HCT116 (cell line): ENCODE results near the gene SUPT5H. TPM values are rescaled to one million over a fixed set of nuclear protein-coding genes. Genes with fewer than 3 reads are reported as not detected.

Experiments
- ATAC-seq: fragments of 200-7000 bp; cut with Tn5 transposase; 2 replicates; pipeline ENCODE4 v1.9.1; 2020; ENCODE audit warnings: mild to moderate bottlenecking, moderate library complexity
- BruUV-seq: library from RNA; stranded (reverse); fragments of 400-500 nt; replicated peaks from 2 replicates; lab custom pipeline; 2021; lab: Mats Ljungman, UMichigan
- CTCF ChIA-PET: fragments of 300-600 bp; sonication (Branson Sonifier 250); formaldehyde crosslinking; loops from one replicate; lab custom pipeline; 2021; ENCODE audit warnings: antibody characterized with exemption; lab: Charles Lee
- POLR2A ChIA-PET: fragments of 300-600, 350-600 bp; sonication (Branson Sonifier 250); formaldehyde crosslinking; loops from one replicate; lab custom pipeline; 2021; ENCODE audit warnings: antibody characterized with exemption; lab: Charles Lee
- RAD21 ChIA-PET, 2 experiments: fragments of 300-600 bp; sonication (Branson Sonifier 250); formaldehyde crosslinking; loops; one replicate each; lab custom pipeline; 2023; ENCODE audit warnings: low total read pairs in 2 of 2; ENCODE audit not compliant: uncharacterized antibody in 2 of 2, unreplicated experiment in 2 of 2, low non-redundant PET in 1 of 2; lab: Charles Lee
- DNase-seq: peaks from one replicate; pipeline ENCODE4 v3.0.0-alpha.2; 2010; ENCODE audit warnings: low read depth, low spot score
- H2AFZ ChIP-seq: fragments of 200-600 bp; shearing (Covaris generic), sonication (generic); 2 replicates; pipeline ENCODE4 v1.6.1; 2017; ENCODE audit warnings: low read depth, mixed run types, mixed read lengths, antibody characterized with exemption, low read length; ENCODE audit not compliant: poor library complexity, severe bottlenecking
- H3K27ac ChIP-seq: 2 replicates; pipeline ENCODE4 v1.5.1; 2012; ENCODE audit warnings: low read depth, low read length
- H3K27me3 ChIP-seq: fragments of 200-600 bp; sonication (generic); 2 replicates; pipeline ENCODE4 v1.6.1; 2016; ENCODE audit warnings: mixed run types, low read length, mixed read lengths; ENCODE audit not compliant: insufficient read depth
- H3K36me3 ChIP-seq, 2 experiments: fragments of 200-500 bp in 1 of 2; fragments of 200-600 bp in 1 of 2; sonication (Bioruptor generic) in 1 of 2; sonication (generic) in 1 of 2; 2 replicates each; pipeline versions ENCODE4 v1.5.1 to v1.6.1; 2014 to 2016; ENCODE audit warnings: low read length in 2 of 2, inconsistent platforms in 1 of 2, mixed read lengths in 1 of 2, mixed run types in 1 of 2; ENCODE audit not compliant: insufficient read depth in 2 of 2, control insufficient read depth in 1 of 2
- H3K4me1 ChIP-seq, 2 experiments: fragments of 200-600 bp in 1 of 2; sonication (generic) in 1 of 2; 2 replicates each; pipeline versions ENCODE4 v1.5.1 to v1.6.1; 2012 to 2017; ENCODE audit warnings: low read length in 2 of 2, inconsistent platforms in 1 of 2, mild to moderate bottlenecking in 1 of 2, mixed read lengths in 1 of 2, mixed run types in 1 of 2, moderate library complexity in 1 of 2; ENCODE audit not compliant: insufficient read depth in 2 of 2, control insufficient read depth in 1 of 2
- H3K4me2 ChIP-seq: fragments of 200-600 bp; sonication (generic); 2 replicates; pipeline ENCODE4 v1.6.1; 2017; ENCODE audit warnings: mixed run types, low read length, mixed read lengths
- H3K4me3 ChIP-seq, 2 experiments: fragments of 200-600 bp in 1 of 2; sonication (generic) in 1 of 2; replicated peaks in 1 of 2; 2 replicates each; pipeline ENCODE4 v1.5.1; 2011 to 2016; ENCODE audit warnings: low read length in 2 of 2, control low read depth in 1 of 2, low read depth in 1 of 2, mild to moderate bottlenecking in 1 of 2, mixed read lengths in 1 of 2, mixed run types in 1 of 2
- H3K79me2 ChIP-seq: fragments of 200-600 bp; sonication (generic); 2 replicates; pipeline ENCODE4 v1.6.1; 2017; ENCODE audit warnings: mild to moderate bottlenecking, mixed run types, low read length, moderate library complexity, mixed read lengths; ENCODE audit not compliant: insufficient read depth
- H3K9ac ChIP-seq: fragments of 200-600 bp; sonication (generic); 2 replicates; pipeline ENCODE4 v1.6.1; 2016; ENCODE audit warnings: low read length, mixed read lengths
- H3K9me2 ChIP-seq: fragments of 200-600 bp; sonication (generic), shearing (Covaris generic); 2 replicates; pipeline ENCODE4 v1.6.1; 2017; ENCODE audit warnings: mixed run types, mild to moderate bottlenecking, moderate library complexity; ENCODE audit not compliant: insufficient read depth
- H3K9me3 ChIP-seq, 2 experiments: fragments of 200-500 bp in 1 of 2; fragments of 200-600 bp in 1 of 2; sonication (Bioruptor generic) in 1 of 2; sonication (generic) in 1 of 2; 2 replicates each; pipeline ENCODE4 v1.6.1; 2014 to 2017; ENCODE audit warnings: low read length in 2 of 2, mixed read lengths in 2 of 2, inconsistent platforms in 1 of 2, low read depth in 1 of 2, mild to moderate bottlenecking in 1 of 2, mixed run types in 1 of 2, moderate library complexity in 1 of 2; ENCODE audit not compliant: control insufficient read depth in 1 of 2, insufficient read depth in 1 of 2
- H4K20me1 ChIP-seq: fragments of 200-600 bp; sonication (generic), shearing (Covaris generic); 2 replicates; pipeline ENCODE4 v1.6.1; 2017; ENCODE audit warnings: mixed run types, mild to moderate bottlenecking, moderate library complexity; ENCODE audit not compliant: insufficient read depth
- ATF3 ChIP-seq: IDR thresholded peaks from 2 replicates; pipeline ENCODE4 v1.6.1; 2012
- CBX3 ChIP-seq: IDR thresholded peaks from 2 replicates; pipeline ENCODE4 v1.6.1; 2012; ENCODE audit warnings: low read depth
- CEBPB ChIP-seq: IDR thresholded peaks from 2 replicates; pipeline ENCODE4 v1.6.1; 2012; ENCODE audit warnings: low read depth
- CTCF ChIP-seq, 3 experiments: fragments of 200-600 bp in 1 of 3; sonication (generic) in 1 of 3; IDR thresholded peaks in 2 of 3; conservative IDR thresholded peaks in 1 of 3; 2 replicates each; pipeline ENCODE4 v1.5.1; 2012 to 2017; ENCODE audit warnings: low read depth in 2 of 3, low read length in 2 of 3, antibody characterized with exemption in 1 of 3, borderline replicate concordance in 1 of 3, control low read depth in 1 of 3, mild to moderate bottlenecking in 1 of 3, mixed read lengths in 1 of 3, mixed run types in 1 of 3, moderate library complexity in 1 of 3; ENCODE audit not compliant: insufficient read depth in 1 of 3
- EGR1 ChIP-seq: IDR thresholded peaks from 2 replicates; pipeline ENCODE4 v1.6.1; 2012; ENCODE audit warnings: low read depth
- ELF1 ChIP-seq: IDR thresholded peaks from 2 replicates; pipeline ENCODE4 v1.6.1; 2012; ENCODE audit warnings: low read depth, borderline replicate concordance
- EZH2 ChIP-seq: fragments of 200-600 bp; sonication (generic); IDR thresholded peaks from 2 replicates; pipeline ENCODE4 v1.6.1; 2017; ENCODE audit warnings: antibody characterized with exemption, mixed run types
- EZH2phosphoT487 ChIP-seq: fragments of 200-600 bp; IDR thresholded peaks from 2 replicates; pipeline ENCODE4 v1.6.1; 2018; ENCODE audit warnings: antibody characterized with exemption, borderline replicate concordance
- JUND ChIP-seq: IDR thresholded peaks from 2 replicates; pipeline ENCODE4 v1.6.1; 2012
- SP1 ChIP-seq: IDR thresholded peaks from 2 replicates; pipeline ENCODE4 v1.6.1; 2012; ENCODE audit warnings: low read depth
- TCF7L2 ChIP-seq: IDR thresholded peaks from 2 replicates; pipeline ENCODE4 v1.7.0; 2011; ENCODE audit warnings: borderline replicate concordance, inconsistent platforms; ENCODE audit not compliant: insufficient read depth, insufficient read length; ENCODE audit errors: extremely low read depth
- YY1 ChIP-seq: IDR thresholded peaks from 2 replicates; pipeline ENCODE4 v1.6.1; 2011; ENCODE audit warnings: low read length, low read depth, moderate library complexity, mild to moderate bottlenecking; ENCODE audit not compliant: insufficient replicate concordance; ENCODE audit errors: extremely low read depth
- ZNF274 ChIP-seq: fragments of 200-500 bp; sonication (Bioruptor generic); IDR thresholded peaks from 2 replicates; pipeline ENCODE4 v1.6.1; 2014; ENCODE audit warnings: mild to moderate bottlenecking, low read depth, low read length, inconsistent platforms
- intact Hi-C: fragments of 100-400 bp; cut with micrococcal nuclease; formaldehyde crosslinking; loops from 2 replicates; pipeline ENCODE4 v1.10.0; 2022
- total RNA-seq: library from RNA; stranded (reverse); gene quantifications from one replicate; pipeline ENCODE4 v1.2.1, GENCODE V29; 2021; ENCODE audit not compliant: unreplicated experiment
- TF ChIP-seq, protein P1 (sequence below): IDR thresholded peaks from 2 replicates; pipeline ENCODE4 v1.6.1; 2012; ENCODE audit warnings: low read depth
- TF ChIP-seq, protein P2 (sequence below): IDR thresholded peaks from 2 replicates; pipeline ENCODE4 v1.6.1; 2011; ENCODE audit warnings: mild to moderate bottlenecking, low read length, moderate library complexity; ENCODE audit not compliant: insufficient replicate concordance; ENCODE audit errors: extremely low read depth
- TF ChIP-seq, protein P3 (sequence below): IDR thresholded peaks from 2 replicates; pipeline ENCODE4 v1.6.1; 2012

SUPT5H gene
- total RNA-seq, 1 experiment from 2014 or later = 120 TPM

DNA sequence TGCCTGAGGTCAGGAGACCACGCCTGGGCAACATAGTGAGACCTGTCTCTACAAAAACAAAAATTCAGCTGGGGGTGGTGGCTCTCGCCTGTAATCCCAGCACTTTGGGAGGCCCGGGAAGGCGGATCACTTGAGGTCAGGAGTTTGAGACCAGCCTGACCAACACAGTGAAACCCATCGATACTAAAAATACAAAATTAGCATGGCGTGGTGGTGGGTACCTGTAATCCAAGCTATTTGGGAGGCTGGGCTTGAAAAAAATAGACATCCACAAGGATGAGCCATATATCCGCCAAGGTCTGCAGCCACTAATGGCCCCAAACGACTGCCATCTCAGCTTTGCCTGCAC lies 12.7 kb upstream of the SUPT5H start:
- peak overlapping the region; percentile 100 for H3K9ac ChIP-seq

More for the DNA sequence above, 12.7 kb upstream of the SUPT5H start:
- no peaks in the 10 kb centered on the region for H3K9me3 ChIP-seq
- ChIA-PET POLR2A (interaction anchor here (0.7 to 1.4 kb wide), 3 partner anchors 23 to 96 kb away, joined by 3 to 4 read pairs (median 3); no protein-coding TSS in a partner anchor), CTCF (no interaction called here), RAD21 (no interaction called here)
- peaks cover 26 to 34% of the 10 kb centered on the region in 2 experiments; a peak in 3 of 4 replicates for H3K36me3 ChIP-seq
- no peak for DNase-seq
- BruUV-seq = no TSS peak
- intact Hi-C loops = no loop called here
- TF ChIP-seq ZNF274 (no peak), ATF3 (no peak), EZH2phosphoT487 (no peak), EZH2 (no peak), CBX3 (no peak), ELF1 (no peak), YY1 (no peak), EGR1 (no peak), TCF7L2 (no peak), CEBPB (no peak), SP1 (no peak), CTCF (IDR thresholded peaks at IDR 0.05 in 2 of 3, conservative IDR thresholded peaks at IDR 0.05 in 1 of 3; ENCODE audit: borderline replicate concordance in 1 of 3, insufficient read depth in 1 of 3, low read depth in 2 of 3, low read length in 2 of 3) (no peak), JUND (no peak)
- TF ChIP-seq, protein P1, sequence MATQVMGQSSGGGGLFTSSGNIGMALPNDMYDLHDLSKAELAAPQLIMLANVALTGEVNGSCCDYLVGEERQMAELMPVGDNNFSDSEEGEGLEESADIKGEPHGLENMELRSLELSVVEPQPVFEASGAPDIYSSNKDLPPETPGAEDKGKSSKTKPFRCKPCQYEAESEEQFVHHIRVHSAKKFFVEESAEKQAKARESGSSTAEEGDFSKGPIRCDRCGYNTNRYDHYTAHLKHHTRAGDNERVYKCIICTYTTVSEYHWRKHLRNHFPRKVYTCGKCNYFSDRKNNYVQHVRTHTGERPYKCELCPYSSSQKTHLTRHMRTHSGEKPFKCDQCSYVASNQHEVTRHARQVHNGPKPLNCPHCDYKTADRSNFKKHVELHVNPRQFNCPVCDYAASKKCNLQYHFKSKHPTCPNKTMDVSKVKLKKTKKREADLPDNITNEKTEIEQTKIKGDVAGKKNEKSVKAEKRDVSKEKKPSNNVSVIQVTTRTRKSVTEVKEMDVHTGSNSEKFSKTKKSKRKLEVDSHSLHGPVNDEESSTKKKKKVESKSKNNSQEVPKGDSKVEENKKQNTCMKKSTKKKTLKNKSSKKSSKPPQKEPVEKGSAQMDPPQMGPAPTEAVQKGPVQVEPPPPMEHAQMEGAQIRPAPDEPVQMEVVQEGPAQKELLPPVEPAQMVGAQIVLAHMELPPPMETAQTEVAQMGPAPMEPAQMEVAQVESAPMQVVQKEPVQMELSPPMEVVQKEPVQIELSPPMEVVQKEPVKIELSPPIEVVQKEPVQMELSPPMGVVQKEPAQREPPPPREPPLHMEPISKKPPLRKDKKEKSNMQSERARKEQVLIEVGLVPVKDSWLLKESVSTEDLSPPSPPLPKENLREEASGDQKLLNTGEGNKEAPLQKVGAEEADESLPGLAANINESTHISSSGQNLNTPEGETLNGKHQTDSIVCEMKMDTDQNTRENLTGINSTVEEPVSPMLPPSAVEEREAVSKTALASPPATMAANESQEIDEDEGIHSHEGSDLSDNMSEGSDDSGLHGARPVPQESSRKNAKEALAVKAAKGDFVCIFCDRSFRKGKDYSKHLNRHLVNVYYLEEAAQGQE = no peak
- TF ChIP-seq, protein P2, sequence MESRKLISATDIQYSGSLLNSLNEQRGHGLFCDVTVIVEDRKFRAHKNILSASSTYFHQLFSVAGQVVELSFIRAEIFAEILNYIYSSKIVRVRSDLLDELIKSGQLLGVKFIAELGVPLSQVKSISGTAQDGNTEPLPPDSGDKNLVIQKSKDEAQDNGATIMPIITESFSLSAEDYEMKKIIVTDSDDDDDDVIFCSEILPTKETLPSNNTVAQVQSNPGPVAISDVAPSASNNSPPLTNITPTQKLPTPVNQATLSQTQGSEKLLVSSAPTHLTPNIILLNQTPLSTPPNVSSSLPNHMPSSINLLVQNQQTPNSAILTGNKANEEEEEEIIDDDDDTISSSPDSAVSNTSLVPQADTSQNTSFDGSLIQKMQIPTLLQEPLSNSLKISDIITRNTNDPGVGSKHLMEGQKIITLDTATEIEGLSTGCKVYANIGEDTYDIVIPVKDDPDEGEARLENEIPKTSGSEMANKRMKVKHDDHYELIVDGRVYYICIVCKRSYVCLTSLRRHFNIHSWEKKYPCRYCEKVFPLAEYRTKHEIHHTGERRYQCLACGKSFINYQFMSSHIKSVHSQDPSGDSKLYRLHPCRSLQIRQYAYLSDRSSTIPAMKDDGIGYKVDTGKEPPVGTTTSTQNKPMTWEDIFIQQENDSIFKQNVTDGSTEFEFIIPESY = no peak
- TF ChIP-seq, protein P3, sequence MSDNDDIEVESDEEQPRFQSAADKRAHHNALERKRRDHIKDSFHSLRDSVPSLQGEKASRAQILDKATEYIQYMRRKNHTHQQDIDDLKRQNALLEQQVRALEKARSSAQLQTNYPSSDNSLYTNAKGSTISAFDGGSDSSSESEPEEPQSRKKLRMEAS = no peak
- H2AFZ ChIP-seq = no peak overlapping the region
- peak overlapping the region; percentile 92 for H3K4me2 ChIP-seq
- no peak for ATAC-seq
- H3K4me3 ChIP-seq = no peak overlapping the region
- peaks cover 36% of the 10 kb centered on the region for H3K79me2 ChIP-seq
- H3K27ac ChIP-seq = peak overlapping the region; percentile 84
- peaks cover 64 to 85% of the 10 kb centered on the region in 2 experiments for H3K4me1 ChIP-seq
- H4K20me1 ChIP-seq = peaks cover 13% of the 10 kb centered on the region; the same call in 1 of the 2 replicates
- no peaks in the 10 kb centered on the region for H3K9me2 ChIP-seq
- no peaks in the 10 kb centered on the region for H3K27me3 ChIP-seq
